Subcutaneous abdominal adipose tissue (tissue), 5 donors: Measurements from ENCODE around the gene MAP2K7.
A peak's percentile ranks its signal among the peaks of the same experiment; 100 is the strongest.
"Not testable (repeated sequence)": the region's sequence is repeated elsewhere in the genome, so short reads cannot be mapped to it uniquely, and the experiment has no call there.

Experiments
- H3K27ac ChIP-seq: one replicate; pipeline ENCODE4 v1.7.0; 2013; ENCODE audit warnings: low read depth, mild to moderate bottlenecking, inconsistent platforms, low read length, moderate library complexity
- H3K27me3 ChIP-seq, 5 donors: one replicate each; pipeline ENCODE4 v1.7.0; 2013; ENCODE audit warnings: low read length in 5 of 5, inconsistent platforms in 1 of 5; ENCODE audit not compliant: control insufficient read depth in 5 of 5, insufficient read depth in 4 of 5
- H3K36me3 ChIP-seq, 5 donors: one replicate each; pipeline ENCODE4 v1.7.0; 2013; ENCODE audit warnings: low read length in 5 of 5; ENCODE audit not compliant: control insufficient read depth in 5 of 5, insufficient read depth in 5 of 5
- H3K4me1 ChIP-seq, 5 donors: one replicate each; pipeline ENCODE4 v1.7.0; 2013; ENCODE audit warnings: low read length in 5 of 5, mild to moderate bottlenecking in 3 of 5, moderate library complexity in 1 of 5; ENCODE audit not compliant: control insufficient read depth in 5 of 5, insufficient read depth in 5 of 5
- H3K4me3 ChIP-seq, 5 donors: one replicate each; pipeline ENCODE4 v1.7.0; 2013; ENCODE audit warnings: low read length in 5 of 5, low read depth in 1 of 5
- H3K9ac ChIP-seq, 5 donors: one replicate each; pipeline ENCODE4 v1.7.0; 2013; ENCODE audit warnings: low read length in 5 of 5, mild to moderate bottlenecking in 4 of 5, moderate library complexity in 3 of 5
- H3K9me3 ChIP-seq, 5 donors: one replicate each; pipeline ENCODE4 v1.7.0; 2013; ENCODE audit warnings: low read length in 5 of 5; ENCODE audit not compliant: control insufficient read depth in 5 of 5
- donor health status: healthy.
- donor health status: healthy.
- donor health status: healthy.
- donor health status: healthy.
- donor health status: healthy.

The MAP2K7 gene

DNA sequence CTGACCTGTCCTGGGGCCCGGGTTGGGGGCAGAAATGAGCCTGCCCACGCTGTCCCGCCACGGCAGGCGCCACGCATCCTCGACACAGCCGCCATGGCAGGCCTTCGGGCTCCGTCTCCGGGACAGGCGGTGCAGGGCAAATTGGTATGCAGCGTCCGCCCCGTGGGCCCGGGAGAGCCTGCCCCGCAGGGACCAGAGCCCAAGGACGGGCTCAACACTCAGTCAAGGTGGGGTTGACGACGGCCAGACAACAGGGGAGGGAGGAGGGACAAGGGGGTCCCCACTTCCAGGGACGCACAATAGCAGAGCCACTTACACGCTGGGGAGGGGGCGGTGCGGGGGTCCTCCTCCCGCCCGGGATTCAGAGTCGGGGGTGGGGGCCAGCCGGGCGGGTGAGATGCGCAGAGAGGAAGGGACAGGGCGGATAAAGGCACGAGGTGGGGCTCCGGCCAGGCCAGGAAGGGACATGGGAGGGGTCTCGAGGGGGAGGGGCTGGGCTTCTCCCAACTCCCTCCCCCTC lies 21.0 kb downstream of the MAP2K7 start:
- Histone ChIP-seq H3K4me1 (peaks cover 14 to 66% (median 50%) of the 10 kb centered on the region in 5 donors), H3K4me3 (peak overlapping the region in 1 of 5 donors; percentile 59), H3K9me3 (no peaks in the 10 kb centered on the region), H3K9ac (no peak overlapping the region), H3K27me3 (no peaks in the 10 kb centered on the region), H3K36me3 (peaks cover 0 to 19% (median 12%) of the 10 kb centered on the region in 5 donors), H3K27ac (no peak overlapping the region)

DNA sequence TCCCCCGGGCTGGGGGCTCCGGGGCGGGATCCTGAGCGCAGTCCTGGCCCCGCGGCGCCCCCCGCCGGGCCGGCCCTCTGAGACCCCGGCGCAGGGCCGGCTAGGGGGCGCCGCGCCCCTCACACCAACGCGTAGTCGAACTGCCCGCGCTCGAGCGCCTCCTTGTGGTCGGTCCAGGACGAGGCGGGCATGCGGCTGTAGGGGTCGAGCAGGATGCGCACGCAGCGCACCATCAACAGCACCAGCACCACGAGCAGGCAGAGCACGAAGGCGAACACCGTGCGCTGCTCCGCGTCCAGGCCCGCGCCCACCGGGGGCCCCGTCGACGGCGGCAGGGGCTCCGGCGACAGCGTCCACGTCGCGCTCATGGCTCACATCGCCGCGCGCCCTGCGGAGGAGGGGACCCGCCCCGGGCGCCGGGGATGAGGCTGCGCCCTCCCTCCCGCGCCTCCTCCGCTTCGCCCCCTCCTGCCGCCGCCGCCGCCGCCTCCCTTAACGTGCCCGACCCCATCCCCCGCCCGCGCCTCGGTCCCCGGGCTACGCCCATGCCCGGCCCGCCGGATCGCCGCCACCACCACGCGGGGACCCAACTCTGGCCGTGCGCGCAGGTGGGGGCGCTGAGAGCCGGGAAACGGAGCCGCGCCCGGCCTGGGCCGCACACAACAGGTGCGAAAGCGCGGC lies 21.6 kb downstream of the MAP2K7 start:
- Histone ChIP-seq H3K9ac (no peak overlapping the region), H3K9me3 (no peaks in the 10 kb centered on the region), H3K27me3 (no peaks in the 10 kb centered on the region), H3K27ac (no peak overlapping the region), H3K4me1 (peaks cover 14 to 61% (median 46%) of the 10 kb centered on the region in 5 donors), H3K4me3 (peak overlapping the region in 3 of 5 donors; percentile 28 to 59 (median 42)), H3K36me3 (peaks cover 0 to 19% (median 14%) of the 10 kb centered on the region in 5 donors)

DNA sequence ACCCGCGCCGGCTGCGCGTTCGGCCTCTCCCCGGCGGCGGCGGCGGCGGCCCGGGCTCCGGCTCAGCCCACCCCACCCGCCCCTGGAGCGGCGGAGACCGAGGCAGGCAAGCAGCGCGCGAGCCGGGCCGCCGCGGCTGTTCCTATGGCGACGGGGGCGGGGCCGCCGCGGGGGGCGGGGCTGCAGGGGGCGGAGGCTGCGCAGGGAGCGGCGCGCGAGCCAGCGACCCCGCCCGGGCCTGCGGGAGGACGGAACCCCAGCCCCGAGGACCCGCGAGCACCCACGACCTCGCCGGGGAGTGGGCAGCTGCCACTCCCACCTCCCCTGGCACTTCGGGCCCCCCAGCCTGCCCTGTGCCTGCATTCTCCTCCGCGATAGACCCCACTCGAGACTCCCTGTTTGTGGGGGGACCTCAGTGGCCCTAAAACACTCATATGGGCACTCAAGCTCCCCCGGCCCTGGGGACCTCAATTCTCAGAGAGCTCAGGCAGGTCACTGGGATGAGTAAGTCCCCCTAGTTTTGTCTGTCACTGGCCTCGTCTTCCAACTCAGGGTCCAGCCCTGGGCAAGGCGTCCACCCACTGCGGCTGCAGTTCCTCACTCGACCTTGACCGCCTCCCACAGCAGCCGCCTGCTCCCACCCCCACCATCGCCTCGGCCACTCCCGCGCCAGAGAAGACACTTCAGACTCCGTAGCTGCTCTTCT lies 22.5 kb downstream of the MAP2K7 start, which contains the start of gene CTXN1:
Gene CTXN1, minus strand, starts transcription at position 115 of the 706 bp plus-strand sequence. CDS start 597 bp downstream, outside the sequence.
- H3K27me3 ChIP-seq, result no peaks in the 10 kb centered on the region
- H3K4me1 ChIP-seq, result peaks cover 11 to 57% (median 43%) of the 10 kb centered on the region in 5 donors
- peak within 1 kb of the TSS in 1 of 5 donors; percentile 59 for H3K9ac ChIP-seq
- no peak within 1 kb of the TSS for H3K27ac ChIP-seq
- peaks cover 0 to 28% (median 23%) of the 10 kb centered on the region in 5 donors for H3K36me3 ChIP-seq
- H3K9me3 ChIP-seq, result no peaks in the 10 kb centered on the region
- peak within 1 kb of the TSS in 4 of 5 donors; percentile 44 to 59 (median 50) for H3K4me3 ChIP-seq

DNA sequence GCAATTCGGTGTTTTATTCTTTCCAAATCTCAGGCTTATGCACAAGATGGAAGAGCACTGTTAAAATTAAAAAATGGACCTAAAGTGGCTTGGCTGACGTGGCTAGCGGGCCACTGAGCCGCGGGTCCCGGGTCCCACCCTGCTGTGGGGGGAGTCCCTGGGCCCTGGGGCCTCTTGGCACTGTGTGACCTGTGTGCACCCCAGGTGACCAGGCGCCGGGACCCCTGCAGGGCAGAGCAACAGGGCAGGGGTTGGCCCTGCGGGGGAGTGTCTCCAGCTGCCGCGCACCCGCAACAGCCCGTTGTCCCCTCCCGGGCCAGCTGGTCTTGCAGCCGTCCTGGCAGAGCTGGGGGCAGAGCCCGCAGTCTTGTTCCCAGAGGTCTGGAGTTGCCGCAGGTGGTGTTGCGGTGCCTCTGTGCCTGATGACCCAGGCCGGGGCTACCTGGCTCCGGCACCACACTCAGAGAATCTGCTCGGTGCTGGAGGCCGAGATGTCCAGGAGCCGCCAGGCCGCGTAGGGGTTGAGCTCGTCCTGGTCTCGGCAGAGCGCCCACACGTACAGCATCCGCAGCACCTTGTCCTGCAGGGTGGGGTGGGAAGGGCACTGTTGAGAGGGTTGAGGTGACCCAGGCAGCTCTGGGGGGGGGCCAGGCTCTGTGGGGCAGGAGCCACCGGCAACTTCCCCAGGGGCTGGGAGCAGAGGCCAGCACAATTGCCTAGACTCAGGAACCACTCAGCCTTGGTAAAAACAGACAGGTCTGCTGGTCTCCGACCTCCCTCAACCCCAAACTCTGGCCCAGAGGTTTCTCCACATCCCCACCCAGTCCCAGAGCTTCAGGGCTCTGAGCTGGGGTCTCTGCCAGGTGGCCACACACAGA lies 23.3 kb downstream of the MAP2K7 start:
- peaks cover 0 to 34% (median 30%) of the 10 kb centered on the region in 5 donors for H3K36me3 ChIP-seq
- peak overlapping the region in 2 of 5 donors; percentile 52 to 58 for H3K4me3 ChIP-seq
- H3K9ac ChIP-seq, result no peak overlapping the region
- peaks cover 3 to 50% (median 35%) of the 10 kb centered on the region in 5 donors for H3K4me1 ChIP-seq
- no peaks in the 10 kb centered on the region for H3K27me3 ChIP-seq
- no peak overlapping the region for H3K27ac ChIP-seq
- H3K9me3 ChIP-seq, result no peaks in the 10 kb centered on the region

DNA sequence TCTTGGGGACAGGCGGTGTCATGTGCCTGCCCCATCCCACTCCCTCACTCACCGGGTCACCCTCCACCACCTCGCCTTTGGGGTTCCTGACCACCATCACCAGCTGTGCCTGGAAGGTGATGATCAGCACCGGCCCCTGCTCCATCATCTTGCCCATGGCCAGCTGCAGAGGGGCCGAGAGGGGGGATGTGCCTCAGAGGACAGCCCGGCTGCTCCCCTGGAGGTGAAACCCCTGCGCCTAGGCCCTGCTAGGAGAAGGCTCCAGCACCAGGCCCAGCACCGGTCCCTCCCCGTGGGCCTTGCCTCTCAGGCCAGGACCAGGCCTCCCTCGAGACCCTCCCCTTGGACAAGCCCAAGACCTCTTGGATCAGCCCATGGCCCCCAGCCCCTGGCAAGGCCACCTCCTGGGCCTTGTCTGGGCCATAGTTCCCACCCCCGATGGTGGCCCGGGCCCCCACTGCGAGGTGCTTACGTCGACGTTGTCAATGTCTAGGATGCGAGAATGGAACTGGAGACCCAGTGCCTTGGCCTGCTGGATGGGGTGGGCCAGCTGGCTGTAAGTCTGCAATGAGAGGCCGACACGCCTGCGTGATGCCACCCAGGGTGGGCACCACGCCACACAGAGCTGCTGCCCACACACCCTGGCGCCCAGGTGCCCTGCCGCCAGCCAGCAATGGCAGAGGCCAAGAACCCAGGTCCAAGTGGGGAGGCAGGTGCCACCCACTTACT lies 24.1 kb downstream of the MAP2K7 start:
- H3K9me3 ChIP-seq, result no peaks in the 10 kb centered on the region
- peaks cover 2 to 45% (median 30%) of the 10 kb centered on the region in 5 donors for H3K4me1 ChIP-seq
- H3K4me3 ChIP-seq, result no peak overlapping the region
- H3K36me3 ChIP-seq, result peaks cover 0 to 34% (median 31%) of the 10 kb centered on the region in 5 donors
- no peaks in the 10 kb centered on the region for H3K27me3 ChIP-seq
- H3K9ac ChIP-seq, result no peak overlapping the region
- H3K27ac ChIP-seq, result peak overlapping the region; percentile 42

DNA sequence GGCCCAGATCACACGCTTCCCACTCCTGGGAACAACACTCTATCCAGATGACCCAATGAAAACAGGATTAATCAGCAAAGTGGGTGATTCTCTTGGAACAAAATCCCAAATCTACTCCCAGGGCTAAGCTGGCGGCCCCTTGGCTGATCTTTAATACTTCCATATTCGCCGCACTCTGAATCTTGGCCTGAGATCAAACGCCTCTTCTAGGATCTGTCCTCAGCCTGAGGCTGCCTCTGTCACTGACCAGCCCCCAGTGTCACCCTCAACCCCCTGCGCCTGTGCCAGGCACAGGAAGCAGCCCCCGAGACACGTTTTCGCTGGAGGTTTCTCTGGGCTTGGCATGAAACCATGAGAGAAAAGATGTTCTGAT lies 24.6 kb downstream of the MAP2K7 start:
- Histone ChIP-seq H3K4me1 (peaks cover 2 to 45% (median 30%) of the 10 kb centered on the region in 5 donors), H3K4me3 (no peak overlapping the region)

DNA sequence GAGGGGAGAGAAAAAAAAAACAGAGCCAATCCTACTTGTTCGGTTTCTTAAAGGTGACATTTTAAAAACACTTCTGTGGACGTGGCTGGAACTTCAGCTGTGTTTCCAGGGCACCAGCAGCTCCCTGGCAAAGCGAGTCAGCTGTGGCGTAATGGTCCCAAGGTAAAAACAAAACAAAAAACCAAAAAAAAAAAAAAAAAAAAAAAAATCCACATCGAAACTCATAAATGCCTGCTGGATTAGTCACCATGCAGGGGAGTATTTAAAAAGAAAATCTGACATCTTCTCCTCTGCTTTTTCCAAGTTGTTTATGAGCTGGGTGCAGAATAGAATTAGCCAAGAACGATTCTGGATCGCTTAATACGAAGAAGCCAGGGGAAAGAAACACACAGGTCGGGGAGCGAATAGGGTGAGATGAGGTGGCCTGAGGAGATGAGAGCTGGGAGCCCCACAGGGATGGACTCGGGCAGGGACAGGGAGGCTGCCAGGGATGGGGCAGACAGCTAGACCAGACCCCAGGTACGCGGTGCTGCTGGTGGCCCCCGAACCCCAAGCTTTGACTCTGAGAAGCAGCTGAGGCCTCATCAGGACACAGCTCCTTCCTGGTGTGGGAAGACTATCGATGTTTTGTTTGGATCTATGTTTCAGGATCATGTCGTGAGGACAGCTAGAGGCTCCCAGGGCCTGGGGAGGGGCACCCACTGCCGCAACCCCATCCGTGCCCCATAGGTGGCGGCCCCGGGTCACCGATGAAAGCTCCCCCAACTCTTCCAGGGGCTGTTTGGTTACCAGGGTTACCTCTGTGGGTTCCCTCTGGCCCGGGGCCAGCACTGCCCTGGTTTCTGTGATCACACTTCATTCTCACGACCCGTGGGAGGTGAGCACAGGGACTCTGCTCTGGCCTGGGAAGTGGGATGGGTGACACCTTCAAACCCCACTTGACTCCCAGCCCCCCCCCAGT lies 25.3 kb downstream of the MAP2K7 start:
- H3K27me3 ChIP-seq, result no peaks in the 10 kb centered on the region
- no peak overlapping the region for H3K4me3 ChIP-seq
- H3K4me1 ChIP-seq, result peaks cover 2 to 45% (median 30%) of the 10 kb centered on the region in 5 donors
- peak overlapping the region in 2 of 5 donors; percentile 51 to 60 for H3K9ac ChIP-seq
- peak overlapping the region; percentile 50 for H3K27ac ChIP-seq
- H3K36me3 ChIP-seq, result peaks cover 0 to 41% (median 41%) of the 10 kb centered on the region in 5 donors
- H3K9me3 ChIP-seq, result no peaks in the 10 kb centered on the region

More for the DNA sequence above, 24.6 kb downstream of the MAP2K7 start:
- H3K27me3 ChIP-seq, result no peaks in the 10 kb centered on the region
- no peaks in the 10 kb centered on the region for H3K9me3 ChIP-seq
- peaks cover 0 to 34% (median 34%) of the 10 kb centered on the region in 5 donors for H3K36me3 ChIP-seq
- peak overlapping the region in 1 of 5 donors; percentile 47 for H3K9ac ChIP-seq
- H3K27ac ChIP-seq, result peak overlapping the region; percentile 42

DNA sequence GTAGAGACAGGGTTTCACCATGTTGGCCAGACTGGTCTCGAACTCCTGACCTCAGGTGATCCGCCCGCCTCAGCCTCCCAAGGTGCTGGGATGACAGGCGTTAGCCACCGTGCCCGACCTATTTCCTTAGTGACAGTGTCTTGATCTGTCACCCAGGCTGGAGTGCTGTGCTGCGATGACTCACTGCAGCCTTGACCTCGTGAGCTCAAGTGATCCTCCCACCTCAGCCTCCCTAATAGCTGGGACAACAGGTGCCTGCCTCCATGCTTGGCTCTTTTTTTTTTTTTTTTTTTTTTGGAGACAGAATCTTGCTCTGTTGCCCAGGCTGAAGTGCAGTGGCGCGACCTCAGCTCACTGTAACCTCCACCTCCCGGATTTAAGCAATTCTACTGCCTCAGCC lies 26.4 kb downstream of the MAP2K7 start:
- peaks cover 0 to 51% (median 48%) of the 10 kb centered on the region in 5 donors for H3K36me3 ChIP-seq

More for the DNA sequence above, 26.4 kb downstream of the MAP2K7 start:
- H3K27me3 ChIP-seq, H3K9ac ChIP-seq, H3K4me3 ChIP-seq, H3K9me3 ChIP-seq, H3K27ac ChIP-seq: not testable (repeated sequence)
- H3K4me1 ChIP-seq, result peaks cover 2 to 41% (median 26%) of the 10 kb centered on the region in 5 donors
